ENCODE data around the gene DAND5.
"Not testable (repeated sequence)": the region's sequence is repeated elsewhere in the genome, so short reads cannot be mapped to it uniquely, and the experiment has no call there.

DAND5 gene

DNA sequence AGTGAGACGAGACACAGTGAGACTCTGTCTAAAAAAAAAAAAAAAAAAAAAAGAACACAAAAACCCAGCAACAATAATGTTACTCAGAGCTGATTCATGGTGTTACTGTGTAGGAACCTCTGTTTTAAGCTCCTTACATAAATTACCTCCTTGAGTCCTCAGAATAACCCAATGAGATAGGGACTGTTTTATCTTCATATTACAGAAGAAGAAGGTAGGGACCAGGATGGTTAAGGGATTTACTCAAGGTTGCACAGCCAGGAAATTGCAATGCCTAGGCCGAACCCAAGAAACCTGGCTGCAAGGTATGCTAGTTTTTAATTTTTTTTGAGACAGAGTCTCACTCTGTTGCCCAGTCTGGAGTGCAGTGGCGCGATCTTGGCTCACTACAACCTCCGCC is 1.5 kb upstream of the DAND5 start:
- no peak for DNase-seq

DNA sequence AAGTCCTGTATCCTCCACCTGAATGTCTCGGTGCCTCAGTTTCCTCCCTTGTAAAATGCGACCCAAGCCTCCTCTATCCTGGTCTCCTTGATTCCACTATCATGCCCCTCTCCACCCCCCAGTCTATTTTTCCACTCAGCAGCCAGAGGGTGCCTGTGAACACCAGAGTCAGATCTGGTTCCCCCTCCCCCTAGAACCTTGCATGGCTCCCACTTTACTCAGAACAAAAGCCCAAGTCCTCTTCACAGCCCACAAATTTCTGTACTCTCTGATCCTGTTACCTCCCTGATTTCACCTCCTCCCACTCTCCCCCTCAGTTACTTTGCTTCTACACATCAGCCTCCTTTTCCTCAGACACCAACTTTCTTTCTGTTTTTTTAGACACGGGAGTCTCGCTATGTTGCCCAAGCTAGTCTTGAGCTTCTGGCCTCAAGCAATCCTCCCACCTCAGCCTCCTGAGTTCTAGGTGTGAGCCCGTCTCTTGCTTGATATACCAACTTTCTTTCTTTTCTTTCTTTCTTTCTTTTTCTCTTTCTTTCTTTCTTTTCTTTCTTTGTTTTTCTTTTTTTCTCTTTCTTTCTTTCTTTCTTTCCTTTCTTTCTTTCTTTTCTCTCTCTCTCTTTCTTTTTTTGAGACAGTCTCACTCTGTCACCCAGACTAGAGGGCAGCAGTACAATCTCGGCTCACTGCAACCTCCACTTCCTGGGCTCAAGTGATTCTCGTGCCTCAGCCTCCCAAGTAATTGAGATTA is 869 bp downstream of the DAND5 start:
- no peak for DNase-seq

DNA sequence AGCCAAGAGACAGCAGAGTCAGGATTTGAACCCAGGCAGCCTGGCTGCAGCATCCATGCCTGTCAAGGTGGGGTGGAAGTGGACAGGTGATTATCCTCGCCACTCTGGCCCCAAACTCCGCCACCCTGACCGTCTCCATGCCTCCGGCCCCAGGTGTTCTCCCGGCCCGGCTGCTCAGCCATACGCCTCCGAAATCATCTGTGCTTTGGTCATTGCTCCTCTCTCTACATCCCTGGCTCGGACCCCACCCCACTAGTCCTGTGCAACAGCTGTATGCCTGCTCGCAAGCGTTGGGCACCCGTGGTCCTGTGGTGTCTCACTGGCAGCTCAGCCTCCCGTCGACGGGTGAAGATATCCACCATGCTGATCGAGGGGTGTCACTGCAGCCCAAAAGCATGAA is 3.9 kb downstream of the DAND5 start:
- no peak for DNase-seq

DNA sequence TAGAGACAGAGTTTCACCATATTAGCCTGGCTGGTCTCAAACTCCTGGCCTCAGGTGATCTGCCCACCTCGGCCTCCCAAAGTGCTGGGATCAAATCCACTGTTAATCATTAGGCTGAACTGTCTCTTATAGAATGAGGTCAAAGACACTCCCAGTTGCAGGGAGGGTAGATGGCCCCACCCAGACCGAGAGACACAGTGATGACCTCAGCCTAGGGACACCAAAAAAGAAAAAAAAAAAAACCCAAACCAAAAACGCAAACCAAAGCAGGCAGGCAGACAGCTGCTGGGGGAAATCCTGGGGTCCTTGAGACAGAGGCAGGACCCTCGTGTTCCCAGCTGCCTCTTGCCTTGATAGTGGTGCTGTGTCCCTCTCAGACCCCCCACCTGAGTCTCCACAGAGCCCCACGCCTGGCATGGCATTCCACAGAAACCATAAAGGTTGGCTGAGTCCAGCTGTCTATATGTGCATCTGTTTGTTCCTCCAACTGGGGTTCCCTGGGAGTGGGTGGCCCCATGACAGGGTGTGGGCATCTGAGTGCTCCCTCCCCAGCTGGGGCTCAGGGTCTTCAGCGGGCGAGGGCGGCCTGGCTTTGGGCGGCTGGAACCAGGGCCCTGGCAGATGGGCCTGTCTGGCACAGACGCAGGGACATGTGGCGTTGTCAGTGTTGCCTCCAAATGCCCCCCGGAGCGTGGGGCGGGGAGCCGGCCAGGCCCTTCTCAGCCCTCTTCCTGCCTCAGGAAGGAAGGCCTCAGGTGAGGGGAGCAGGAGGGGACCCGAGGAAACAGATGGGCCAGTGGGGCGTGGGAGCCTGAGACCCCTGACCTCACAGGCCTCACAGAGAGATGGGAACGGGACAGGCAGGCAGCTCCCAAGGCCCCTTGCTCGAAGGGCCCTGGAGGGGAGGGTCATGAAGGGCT is 5.2 kb downstream of the DAND5 start:
- no peak for DNase-seq

DNA sequence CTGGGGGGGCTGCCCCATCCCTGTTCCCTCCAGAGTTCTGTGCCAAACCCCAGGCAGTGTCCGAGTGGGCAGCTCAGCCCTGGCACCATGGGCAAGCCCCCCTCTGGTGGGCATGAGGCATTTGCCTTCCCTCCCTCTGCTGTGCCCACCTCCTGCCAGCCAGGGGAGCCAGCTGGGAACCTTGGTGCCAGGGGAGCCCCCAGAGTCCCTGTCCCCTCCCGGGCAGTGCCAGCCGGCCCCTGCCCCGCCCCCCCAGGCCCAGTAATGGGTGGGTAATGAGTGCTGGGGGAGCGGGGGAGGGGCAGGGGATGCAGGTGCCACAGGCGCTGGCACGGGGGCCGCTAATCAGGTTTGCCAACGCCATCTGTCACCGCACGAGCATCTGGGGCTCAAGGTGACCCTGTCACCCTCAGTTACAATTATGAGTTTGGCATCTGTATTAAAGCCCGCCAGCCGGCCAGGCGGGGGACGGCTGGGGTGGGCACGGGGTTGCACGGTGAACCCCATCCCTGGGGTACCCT is 5.9 kb downstream of the DAND5 start:
- DNase-seq: no peak

DNA sequence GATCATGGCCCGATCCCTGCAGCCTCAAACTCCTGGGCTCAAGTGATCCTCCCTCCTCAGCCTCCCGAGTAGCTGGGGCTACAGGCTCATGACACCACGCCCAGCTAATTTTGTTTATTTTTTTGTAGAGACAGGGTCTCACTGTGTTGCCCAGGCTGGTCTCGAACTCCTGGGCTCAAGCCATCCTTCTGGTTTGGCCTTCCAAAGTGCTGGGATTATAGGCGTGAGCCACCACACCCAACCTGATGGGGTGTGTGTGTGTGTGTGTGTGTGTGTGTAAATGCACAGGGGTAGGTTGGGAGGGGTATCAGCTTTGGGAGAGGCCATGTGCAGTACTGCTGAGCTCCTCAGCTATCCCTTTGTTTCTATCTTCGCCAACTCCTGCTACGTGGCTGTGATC is 6.7 kb downstream of the DAND5 start:
- not testable (repeated sequence) for DNase-seq

DNA sequence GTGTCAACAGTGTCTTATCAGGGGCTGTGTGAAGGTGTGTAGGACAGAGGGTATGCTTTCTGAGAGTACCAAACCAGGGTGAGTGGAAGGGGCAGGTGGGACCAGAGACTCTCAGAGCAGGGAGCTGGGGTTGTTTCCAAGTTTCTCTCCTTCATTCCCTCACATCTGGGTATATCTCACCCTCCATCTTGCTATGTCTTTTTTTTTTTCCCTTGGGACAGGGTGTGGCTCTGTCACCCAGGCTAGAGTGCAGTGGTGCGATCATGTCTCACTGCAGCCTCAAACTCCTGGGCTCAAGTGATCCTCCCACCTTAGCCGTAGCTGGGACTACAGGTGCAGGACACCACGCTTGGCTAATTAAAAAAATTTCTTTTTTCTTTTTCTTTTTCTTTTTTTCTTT is 10.6 kb downstream of the DAND5 start:
- DNase-seq: no peak

DNA sequence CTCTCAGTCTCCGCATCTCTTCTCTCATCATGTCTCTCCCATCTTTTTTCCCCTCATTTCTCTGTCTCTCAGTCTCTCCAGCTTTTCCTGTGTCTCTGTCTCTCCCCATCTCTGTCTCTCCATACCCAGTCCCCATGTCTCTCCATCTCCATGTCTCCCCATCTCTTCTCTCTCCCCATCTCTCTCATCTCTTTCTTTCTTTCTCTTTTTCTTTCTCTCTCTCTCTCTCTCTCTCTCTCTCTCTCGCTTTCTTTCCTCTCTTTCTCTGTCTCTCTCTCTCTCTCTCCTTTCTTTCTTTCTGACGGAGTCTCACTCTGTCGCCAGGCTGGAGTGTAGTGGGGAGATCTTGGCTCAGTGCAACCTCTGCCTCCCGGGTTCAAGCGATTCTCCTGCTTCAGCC is 13.3 kb downstream of the DAND5 start:
- DNase-seq: no peak

DNA sequence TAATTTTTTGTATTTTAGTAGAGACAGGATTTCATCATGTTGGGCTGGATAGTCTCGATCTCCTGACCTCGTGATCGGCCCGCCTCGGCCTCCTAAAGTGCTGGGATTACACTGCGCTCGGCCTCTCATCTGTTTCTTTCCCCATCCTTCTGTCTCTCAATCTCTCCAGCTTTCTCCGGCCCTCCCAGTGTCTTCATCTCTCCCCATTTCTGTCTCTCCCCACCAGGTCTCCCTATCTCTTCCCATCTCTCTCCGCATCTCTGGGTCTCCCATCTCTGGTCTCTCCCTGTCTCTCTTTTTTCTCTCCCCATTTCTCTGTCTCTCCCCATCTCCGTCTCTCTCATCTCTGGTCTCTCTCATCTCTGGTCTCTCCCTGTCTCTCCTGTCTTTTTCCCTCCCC is 13.7 kb downstream of the DAND5 start:
- DNase-seq: no peak

DNA sequence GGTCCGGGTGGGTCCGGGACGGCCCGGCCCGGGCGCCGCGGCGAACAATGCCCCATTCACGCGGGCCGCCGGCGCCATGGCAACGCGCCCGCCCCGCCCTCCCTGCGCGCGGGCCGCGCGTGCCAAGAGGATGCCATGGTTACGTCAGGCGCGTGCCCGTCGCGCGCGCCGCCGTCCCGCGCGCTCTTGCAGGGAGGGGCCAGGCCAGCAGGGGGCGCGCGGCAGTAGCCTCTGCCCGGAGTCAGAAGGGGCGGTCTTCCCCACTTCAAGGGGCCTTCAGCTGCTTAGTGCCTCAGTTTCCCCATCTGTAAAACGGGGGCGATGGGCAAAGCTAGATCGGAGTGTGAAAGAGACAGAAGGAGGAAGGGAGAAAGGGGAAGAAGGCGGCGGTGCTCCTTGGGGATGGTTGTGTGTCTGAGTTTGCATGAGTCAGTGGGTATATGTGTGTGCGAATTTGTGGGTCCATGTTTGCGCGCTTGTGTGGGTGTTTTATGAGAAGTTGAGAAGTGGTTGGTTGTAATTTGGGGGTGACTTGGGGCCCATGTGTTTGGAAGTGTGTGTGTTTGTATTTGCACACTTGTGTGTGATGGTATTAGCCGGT is 14.3 kb downstream of the DAND5 start:
- peak; percentile 57 to 68 (median 68) for DNase-seq

DNA sequence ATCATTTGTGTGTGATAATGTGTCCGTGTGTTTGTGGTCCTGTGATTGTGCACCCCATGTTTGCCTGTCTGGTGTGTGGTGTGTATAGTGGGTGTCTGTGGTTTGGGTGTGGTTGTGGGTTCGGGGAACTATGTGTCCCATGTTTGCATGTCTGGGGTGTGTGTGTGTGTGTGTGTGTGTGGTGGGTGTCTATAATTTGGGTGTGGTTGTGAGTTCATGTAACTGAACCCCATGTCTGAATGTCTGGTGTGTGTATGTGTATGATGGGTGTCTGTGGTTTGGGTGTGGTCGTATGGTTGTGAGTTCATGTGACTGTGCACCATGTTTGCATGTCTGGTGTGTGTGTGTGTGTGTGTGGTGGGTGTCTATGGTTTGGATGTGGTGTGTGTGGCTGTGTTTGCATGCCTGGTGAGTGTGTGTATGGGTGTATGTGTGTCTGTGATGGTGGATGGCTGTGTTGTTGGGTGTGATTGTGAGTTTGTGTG is 14.8 kb downstream of the DAND5 start:
- DNase-seq: no peak

DNA sequence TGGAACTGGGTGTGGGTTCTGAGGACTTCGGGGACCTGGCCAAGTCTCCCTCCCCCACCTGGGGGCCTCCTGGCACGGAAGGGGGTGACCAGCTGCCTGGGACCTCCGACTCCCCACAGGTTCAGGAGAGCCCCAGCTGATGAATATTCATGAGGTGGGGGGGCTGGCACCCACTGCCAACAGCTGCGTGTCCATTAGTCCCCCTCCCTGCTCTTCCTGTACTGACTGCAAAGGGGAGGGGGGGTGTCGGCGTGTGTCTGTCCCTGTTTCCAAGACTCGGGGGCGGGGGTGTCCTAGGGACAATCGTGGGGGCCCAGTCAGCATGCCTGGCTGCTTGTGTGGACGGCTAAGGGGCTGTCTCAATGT is 15.3 kb downstream of the DAND5 start:
- DNase-seq: no peak

DNA sequence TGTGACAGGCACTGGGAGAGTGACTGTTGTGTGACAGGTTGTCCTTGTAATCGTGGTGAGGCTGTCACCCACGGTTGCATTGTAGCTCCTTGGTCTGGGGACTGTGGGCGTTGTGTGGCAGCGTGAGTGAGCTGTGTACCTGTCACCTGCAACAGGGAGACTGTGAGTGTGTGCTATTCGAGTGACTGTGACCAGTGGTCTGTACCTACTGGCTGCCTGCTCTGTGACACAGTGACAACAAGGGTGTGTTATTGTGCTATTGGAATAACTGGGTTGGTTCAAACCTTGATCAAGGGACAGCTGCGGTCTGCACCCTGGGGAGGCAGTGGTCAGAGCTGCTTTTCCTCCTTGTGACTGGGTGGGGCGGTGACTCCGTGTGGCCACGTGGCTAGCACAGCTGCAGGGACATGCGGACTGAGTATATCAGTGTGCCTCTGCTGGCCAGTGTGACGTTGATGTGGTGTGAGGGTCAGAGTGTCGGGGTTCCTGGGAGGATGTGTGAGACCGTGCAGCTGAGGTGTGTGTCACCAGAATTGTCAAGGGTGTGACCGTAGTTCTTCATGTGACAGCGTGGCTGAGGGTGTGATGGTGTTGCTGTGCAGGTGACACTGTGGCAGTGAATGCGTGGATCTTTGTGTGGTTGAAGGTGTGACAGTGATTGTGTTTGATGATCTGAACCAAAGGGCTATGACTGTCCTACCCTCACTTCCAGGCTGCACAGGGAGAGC is 15.8 kb downstream of the DAND5 start:
- DNase-seq: no peak

DNA sequence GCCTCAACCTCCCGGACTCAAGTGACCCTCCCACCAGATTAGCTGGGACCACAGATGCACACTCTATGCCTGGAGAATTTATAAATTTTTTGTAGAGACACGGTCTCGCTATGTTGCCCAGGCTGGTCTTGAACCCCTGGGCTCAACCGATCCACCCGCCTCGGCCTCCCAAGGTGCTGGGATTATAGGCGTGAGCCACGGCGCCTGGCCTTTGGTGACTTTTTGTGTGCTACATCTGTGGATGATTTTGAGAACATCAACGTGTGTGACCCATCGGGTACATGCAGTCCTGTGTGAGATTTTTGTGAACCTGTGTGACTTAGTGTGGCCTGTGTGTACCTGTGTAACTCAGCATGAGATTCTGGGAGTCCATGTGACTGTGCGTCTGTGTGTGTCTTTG is 17.4 kb downstream of the DAND5 start:
- DNase-seq: no peak

DNA sequence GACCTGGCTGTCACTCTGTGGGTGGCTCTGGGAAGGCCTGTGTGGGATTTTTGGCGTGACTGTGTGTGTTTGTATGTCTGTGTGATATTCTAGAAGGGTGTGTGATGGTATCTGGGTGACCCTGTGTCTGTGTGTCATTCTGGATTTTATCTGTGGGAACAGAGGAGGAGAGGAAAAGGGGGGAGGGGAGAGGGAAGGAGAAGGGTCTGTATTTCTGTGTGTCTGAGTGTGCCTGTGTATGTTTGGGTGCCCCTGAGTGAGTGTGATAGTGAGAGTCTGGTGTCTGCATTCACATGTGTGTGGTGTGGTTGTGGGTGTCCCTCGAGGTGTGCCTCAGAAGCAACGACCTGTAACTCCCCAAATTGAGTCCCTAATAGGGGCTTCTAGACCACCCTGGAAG is 17.8 kb downstream of the DAND5 start:
- no peak for DNase-seq

DNA sequence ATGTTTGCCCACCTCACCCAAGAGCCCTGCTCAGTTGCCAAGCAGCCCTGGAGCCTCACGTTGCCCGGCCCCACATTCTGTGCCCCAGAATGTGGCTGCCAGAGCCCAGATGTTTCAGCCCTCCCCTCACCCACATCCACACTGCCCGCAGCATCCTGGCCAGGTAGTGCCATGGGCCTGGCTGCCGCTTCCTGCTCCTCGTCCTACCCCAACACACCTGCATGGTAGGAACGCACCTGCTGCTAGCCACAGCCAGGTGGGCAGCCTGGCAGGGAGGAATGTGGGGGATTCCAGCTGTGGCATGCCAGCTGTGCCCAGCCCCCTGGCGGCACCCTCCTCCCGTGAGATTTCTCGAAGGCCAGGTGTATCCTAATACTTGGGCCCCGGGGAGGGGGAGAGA is 18.4 kb downstream of the DAND5 start:
- no peak for DNase-seq

DNA sequence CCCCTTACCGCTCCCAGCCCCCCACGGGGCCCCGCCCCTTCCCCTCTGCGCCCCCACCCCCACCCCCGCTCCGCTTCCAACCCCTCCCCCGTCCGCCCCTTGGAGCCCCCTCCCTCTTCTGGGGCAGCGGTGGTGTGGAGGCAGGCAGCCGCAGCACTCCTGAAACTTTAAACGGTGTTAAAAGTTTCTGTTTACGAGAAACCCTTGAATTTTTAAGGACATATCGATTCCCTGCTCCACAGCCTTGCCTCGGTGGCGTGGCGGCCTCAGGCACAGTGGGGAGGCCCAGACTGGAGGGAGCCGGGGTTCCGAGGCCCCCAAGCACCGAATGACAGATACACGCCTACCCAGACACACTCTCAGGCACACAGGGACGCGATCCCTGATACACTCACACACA is 21.1 kb downstream of the DAND5 start:
- DNase-seq: no peak

DNA sequence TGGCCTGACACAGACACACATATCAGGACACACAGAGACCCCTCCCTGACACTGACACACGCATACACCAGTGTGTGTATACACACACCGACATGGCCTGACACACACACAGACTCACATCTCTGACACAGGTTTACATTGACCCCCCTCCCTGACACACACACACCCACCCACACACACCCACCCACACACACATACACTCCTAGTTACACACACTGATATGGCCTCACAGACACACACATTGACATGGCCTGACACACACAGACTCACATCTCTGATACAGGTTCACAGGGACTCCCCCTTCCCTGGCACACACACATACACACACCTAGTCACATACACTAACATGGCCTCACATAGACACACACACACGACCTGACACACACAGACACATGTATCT is 21.5 kb downstream of the DAND5 start:
- DNase-seq: no peak

DNA sequence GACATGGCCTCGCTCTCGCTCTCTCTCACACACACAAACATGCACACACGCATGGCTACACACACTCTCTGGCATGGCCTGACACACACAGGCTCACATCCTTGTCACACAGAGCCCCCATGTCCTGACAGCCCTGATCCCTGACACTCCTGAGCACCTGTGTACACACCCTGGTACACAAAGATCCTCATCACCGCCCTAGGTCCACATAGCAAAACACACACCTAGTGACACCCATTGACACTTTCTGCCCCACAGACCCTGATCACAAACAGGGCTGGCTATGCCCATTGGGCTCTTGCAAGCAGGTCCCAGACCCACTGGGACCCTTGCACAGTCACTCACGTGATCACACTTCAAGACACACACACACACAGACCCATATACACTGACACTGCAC is 21.9 kb downstream of the DAND5 start:
- DNase-seq: no peak

DNA sequence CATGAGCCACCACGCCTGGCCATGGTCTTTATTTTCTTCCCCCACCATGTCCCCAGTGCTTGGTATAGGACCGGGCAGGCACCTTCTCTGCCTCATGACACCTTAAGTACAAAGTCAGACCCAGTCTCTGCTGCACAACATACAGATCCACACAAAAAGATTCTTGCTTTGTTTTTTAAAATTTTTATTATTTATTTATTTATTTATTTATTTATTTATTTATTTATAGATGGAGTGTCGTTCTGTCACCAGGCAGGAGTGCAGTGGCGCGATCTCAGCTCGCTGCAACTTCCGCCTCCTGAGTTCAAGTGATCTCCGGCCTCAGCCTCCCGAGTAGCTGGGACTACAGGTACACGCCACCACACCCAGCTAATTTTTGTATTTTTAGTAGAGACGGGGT is 23.4 kb downstream of the DAND5 start:
- no peak for DNase-seq

DNA sequence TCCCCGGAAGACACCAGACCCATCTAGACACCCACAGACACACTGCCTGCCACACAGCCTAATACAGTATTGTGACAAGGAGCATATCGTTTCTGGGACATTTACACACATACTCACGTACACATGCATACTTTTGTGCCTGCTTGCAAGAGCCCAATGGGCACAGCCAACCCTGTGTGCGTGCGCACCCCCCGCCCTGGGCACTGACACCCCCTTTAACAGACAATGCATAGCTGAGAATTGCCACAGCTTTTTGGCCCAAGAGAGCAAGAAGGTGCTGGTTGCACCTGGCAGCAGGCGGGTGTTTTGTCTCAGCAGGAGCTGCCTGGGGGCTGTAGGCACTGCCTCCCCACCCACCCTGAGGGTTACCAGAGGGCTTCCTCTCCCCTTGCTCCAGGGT is 24.2 kb downstream of the DAND5 start:
- no peak for DNase-seq

DNA sequence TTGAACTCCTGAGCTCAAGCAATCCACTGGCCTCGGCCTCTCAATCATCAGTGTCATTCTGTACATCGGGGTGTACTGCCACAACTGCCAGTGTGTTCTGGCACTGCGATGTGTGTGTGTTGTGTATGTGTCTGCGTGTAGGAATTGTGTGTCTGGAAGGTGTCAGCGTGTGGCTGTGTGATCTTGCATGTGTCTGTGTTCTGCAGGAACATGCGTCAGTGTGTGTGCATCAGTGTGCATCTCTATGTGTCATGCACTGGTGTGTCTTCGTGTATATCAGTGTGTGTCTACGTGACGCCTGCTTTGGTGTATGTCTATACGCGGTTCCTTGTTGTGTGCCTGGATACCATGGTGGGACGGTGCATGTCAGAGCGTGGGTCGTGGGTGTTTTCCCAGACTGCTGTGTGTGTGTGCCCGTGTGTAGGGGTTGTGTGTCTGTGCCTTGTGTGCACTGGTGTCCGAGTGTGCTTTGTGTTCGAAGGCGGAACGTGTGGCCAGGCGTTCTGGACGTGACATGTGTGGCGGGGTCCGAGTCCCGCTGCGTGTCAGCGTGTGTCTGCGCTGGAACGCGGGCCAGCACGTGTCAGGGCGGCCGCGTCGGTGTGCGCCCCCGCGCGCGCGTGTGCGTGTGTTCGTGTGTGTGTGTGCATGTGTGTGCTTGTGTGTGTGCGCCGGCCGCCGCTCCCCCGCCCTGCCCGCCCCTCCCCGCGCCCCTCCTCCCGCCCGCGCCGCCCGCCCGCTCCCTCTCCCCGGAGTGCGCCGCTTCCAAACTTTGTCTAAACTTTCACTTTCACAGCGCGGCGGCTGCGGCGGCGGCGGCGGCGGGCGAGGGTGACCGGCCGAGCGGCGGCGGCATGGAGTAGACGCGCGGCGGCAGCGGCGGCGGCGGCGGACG is 25.6 kb downstream of the DAND5 start, which contains the start of gene NFIX:
NFIX (plus strand) TSS at position 775 of the 895 bp plus-strand sequence. CDS start 363 bp downstream, outside the sequence.
- DNase-seq: peak in 2 of 4 experiments; percentile 14 to 23

All from activated CD4-positive, CD25-positive, alpha-beta regulatory T cell (primary cell).